Activated B cell treated with CpG ODN at 0.5 μM for 24 hours (primary cell): Measurements from ENCODE around the gene AUNIP. TPM values are rescaled to one million over a fixed set of nuclear protein-coding genes. Genes with fewer than 3 reads are reported as not detected.

Experiments used
- ATAC-seq: fragments of 200-7000 bp; cut with Tn5 transposase; one replicate; pipeline ENCODE4 v1.10.0; 2021; ENCODE audit warnings: low read depth, mild to moderate bottlenecking, moderate library complexity
- CTCF ChIA-PET: fragments of 350-600 bp; sonication (Branson Sonifier 250); formaldehyde crosslinking; loops from one replicate; lab custom pipeline; 2021; ENCODE audit warnings: antibody characterized with exemption; lab: Charles Lee
- POLR2A ChIA-PET: fragments of 350-600 bp; sonication (Branson Sonifier 250); formaldehyde crosslinking; loops from one replicate; lab custom pipeline; 2021; ENCODE audit warnings: antibody characterized with exemption; lab: Charles Lee
- DNase-seq: peaks from one replicate; pipeline ENCODE4 v3.0.0; 2022
- H3K27ac Mint-ChIP-seq: one replicate; pipeline ENCODE4 v1.8.0; 2020; ENCODE audit warnings: mixed read lengths
- H3K27me3 Mint-ChIP-seq: one replicate; pipeline ENCODE4 v1.8.0; 2021; ENCODE audit warnings: mixed read lengths
- H3K36me3 Mint-ChIP-seq: one replicate; pipeline ENCODE4 v1.8.0; 2021; ENCODE audit warnings: low read depth, mixed read lengths
- H3K4me1 Mint-ChIP-seq: one replicate; pipeline ENCODE4 v1.8.0; 2021; ENCODE audit warnings: mixed read lengths
- H3K4me3 Mint-ChIP-seq: one replicate; pipeline ENCODE4 v1.8.0; 2020; ENCODE audit warnings: mild to moderate bottlenecking, mixed read lengths
- H3K9me3 Mint-ChIP-seq: one replicate; pipeline ENCODE4 v1.8.0; 2020; ENCODE audit warnings: mixed read lengths
- intact Hi-C: fragments of 100-400 bp; cut with micrococcal nuclease; formaldehyde crosslinking; loops from one replicate; pipeline ENCODE4 v1.15.1; 2024
- total RNA-seq: library from RNA; stranded (reverse); gene quantifications from 2 replicates; pipeline ENCODE4 v1.2.3, GENCODE V29; 2022
- TF ChIP-seq, protein P1 (sequence below): fragments of 200-600 bp; IDR thresholded peaks from one replicate; pipeline ENCODE4 v1.8.0; 2022; ENCODE audit warnings: antibody characterized with exemption, mild to moderate bottlenecking

AUNIP gene
- total RNA-seq, 1 donor from 2014 or later, result 0.42 TPM

GRCh38 chr1:25786887-25787759 is 72.1 kb downstream of the AUNIP start:
- H3K27me3 Mint-ChIP-seq, result no peaks in the 10 kb centered on the region
- no peaks in the 10 kb centered on the region for H3K36me3 Mint-ChIP-seq
- ChIA-PET CTCF (no interaction called here), POLR2A (no interaction called here)
- DNase-seq (no peak), ATAC-seq (no peak)
- H3K27ac Mint-ChIP-seq, result no peak overlapping the region
- no peaks in the 10 kb centered on the region for H3K4me1 Mint-ChIP-seq
- TF ChIP-seq, protein P1, sequence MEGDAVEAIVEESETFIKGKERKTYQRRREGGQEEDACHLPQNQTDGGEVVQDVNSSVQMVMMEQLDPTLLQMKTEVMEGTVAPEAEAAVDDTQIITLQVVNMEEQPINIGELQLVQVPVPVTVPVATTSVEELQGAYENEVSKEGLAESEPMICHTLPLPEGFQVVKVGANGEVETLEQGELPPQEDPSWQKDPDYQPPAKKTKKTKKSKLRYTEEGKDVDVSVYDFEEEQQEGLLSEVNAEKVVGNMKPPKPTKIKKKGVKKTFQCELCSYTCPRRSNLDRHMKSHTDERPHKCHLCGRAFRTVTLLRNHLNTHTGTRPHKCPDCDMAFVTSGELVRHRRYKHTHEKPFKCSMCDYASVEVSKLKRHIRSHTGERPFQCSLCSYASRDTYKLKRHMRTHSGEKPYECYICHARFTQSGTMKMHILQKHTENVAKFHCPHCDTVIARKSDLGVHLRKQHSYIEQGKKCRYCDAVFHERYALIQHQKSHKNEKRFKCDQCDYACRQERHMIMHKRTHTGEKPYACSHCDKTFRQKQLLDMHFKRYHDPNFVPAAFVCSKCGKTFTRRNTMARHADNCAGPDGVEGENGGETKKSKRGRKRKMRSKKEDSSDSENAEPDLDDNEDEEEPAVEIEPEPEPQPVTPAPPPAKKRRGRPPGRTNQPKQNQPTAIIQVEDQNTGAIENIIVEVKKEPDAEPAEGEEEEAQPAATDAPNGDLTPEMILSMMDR, result no peak
- H3K9me3 Mint-ChIP-seq, result no peaks in the 10 kb centered on the region
- intact Hi-C loops, result no loop called here
- H3K4me3 Mint-ChIP-seq, result no peak overlapping the region

DNA sequence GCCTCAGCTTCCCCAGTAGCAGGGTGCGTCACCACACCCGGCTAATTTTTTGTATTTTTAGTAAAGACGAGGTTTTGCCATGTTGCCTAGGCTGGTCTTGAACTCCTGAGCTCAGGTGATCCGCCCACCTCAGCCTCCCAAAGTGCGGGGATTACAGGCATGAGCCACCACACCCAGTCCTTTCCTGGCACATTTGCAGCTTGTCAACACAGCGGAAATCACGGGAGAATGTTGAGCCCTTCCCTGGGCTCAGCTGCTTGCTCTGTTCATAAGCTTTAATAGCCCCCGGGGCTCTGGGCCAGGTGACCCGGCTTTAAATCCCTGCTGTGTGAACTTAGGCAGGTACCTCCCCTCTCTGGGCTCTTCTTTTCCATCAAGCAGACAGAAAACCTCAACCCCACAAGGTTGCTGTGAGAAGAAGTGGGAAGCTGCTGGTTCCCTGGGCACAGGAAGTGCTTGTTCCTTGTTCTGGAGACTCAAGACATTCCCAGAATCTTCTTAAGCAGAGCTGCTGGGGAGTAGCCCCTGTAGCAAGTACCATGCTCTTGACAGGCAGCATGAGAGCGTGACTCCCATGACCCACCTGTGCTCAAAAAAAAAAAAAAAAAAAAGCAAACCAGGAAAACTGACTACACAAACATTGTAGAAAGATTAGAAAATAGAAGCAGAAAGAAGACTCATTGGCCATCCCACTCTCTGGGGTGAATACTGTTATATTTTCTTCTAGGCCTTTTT is 73.8 kb downstream of the AUNIP start:
- H3K27ac Mint-ChIP-seq, result no peak overlapping the region
- ATAC-seq, result no peak
- H3K9me3 Mint-ChIP-seq, result no peaks in the 10 kb centered on the region
- intact Hi-C loops, result no loop called here
- CTCF ChIA-PET, result no interaction called here
- TF ChIP-seq, protein P1, result no peak
- no peaks in the 10 kb centered on the region for H3K27me3 Mint-ChIP-seq
- H3K36me3 Mint-ChIP-seq, result no peaks in the 10 kb centered on the region
- POLR2A ChIA-PET, result interaction anchor here (0.6 to 0.7 kb wide), 2 partner anchors 9 to 170 kb away, joined by 4 read pairs; no protein-coding TSS in a partner anchor
- no peak for DNase-seq
- H3K4me3 Mint-ChIP-seq, result no peak overlapping the region
- no peaks in the 10 kb centered on the region for H3K4me1 Mint-ChIP-seq

DNA sequence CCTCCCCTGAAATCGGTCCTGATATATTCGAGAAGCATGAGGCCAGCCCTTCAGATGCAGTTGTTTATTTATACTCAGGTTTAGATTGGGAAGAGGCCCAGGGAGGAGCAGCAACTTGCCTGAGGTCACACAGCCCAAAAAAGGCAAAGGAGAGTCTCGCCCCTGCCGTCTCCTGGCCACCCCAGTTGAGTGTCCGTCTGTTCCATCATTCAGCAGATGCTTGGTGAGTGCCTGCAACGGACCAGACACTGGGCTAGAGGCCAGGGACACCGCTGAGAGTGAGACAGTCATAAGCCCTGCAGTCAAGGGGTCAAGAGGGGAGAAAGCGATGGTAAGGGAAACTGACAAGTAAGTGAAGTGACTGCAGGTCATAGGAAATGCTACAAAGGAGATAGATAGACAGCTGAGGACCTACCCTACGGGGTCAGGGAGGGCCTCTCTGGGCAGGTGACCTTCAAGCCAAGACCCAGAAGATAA is 74.6 kb downstream of the AUNIP start:
- Mint-ChIP-seq H3K27me3 (no peaks in the 10 kb centered on the region), H3K27ac (no peak overlapping the region), H3K9me3 (no peaks in the 10 kb centered on the region), H3K4me1 (no peaks in the 10 kb centered on the region), H3K36me3 (no peaks in the 10 kb centered on the region), H3K4me3 (no peak overlapping the region)
- ATAC-seq (no peak), DNase-seq (no peak)
- TF ChIP-seq, protein P1, result no peak
- ChIA-PET POLR2A (interaction anchor here (0.7 kb wide), 1 partner anchor 10 kb away, joined by 4 read pairs; no protein-coding TSS in a partner anchor), CTCF (no interaction called here)
- intact Hi-C loops, result no loop called here

Other genes with a start within 250 kb of the AUNIP start
- gene MAN1C1, start 242.7 kb downstream of the AUNIP start, total RNA-seq, result 0.20 and 0.34 TPM in 2 replicates
- 13.5 and 15.1 TPM in 2 replicates for gene SELENON, start 59.3 kb downstream of the AUNIP start, total RNA-seq
- gene MTFR1L, start 39.5 kb downstream of the AUNIP start, total RNA-seq, result 34.6 and 35.3 TPM in 2 replicates
- 3.7 and 4.6 TPM in 2 replicates for gene PAQR7, start 16.3 kb upstream of the AUNIP start, total RNA-seq
- 24.8 and 25.6 TPM in 2 replicates for gene STMN1, start 47.0 kb upstream of the AUNIP start, total RNA-seq
- 5.4 and 9.2 TPM in 2 replicates for gene PAFAH2, start 138.6 kb upstream of the AUNIP start, total RNA-seq
- gene EXTL1, start 162.3 kb upstream of the AUNIP start, total RNA-seq, result not detected in 2 replicates
- gene SLC30A2, start 186.7 kb upstream of the AUNIP start, total RNA-seq, result not detected in 2 replicates
- not detected in 2 replicates for gene TRIM63, start 208.2 kb upstream of the AUNIP start, total RNA-seq